Neural cell (in vitro differentiated cells): ENCODE results near the gene LAMB4. TPM values are rescaled to one million over a fixed set of nuclear protein-coding genes. Genes with fewer than 3 reads are reported as not detected.

Experiments
- H2AFZ ChIP-seq: fragments of 200-600, 300-800 bp; sonication (generic), shearing (Covaris generic); 2 replicates; pipeline ENCODE4 v1.6.0; 2014; ENCODE audit warnings: low read depth, mild to moderate bottlenecking, antibody characterized with exemption, low read length, moderate library complexity
- H3F3A ChIP-seq: fragments of 200-600 bp; shearing (Covaris generic); 2 replicates; pipeline ENCODE4 v1.6.1; 2016; ENCODE audit warnings: mild to moderate bottlenecking, moderate library complexity, mixed read lengths, antibody characterized with exemption, low read length; ENCODE audit not compliant: insufficient read depth, poor library complexity, severe bottlenecking
- H3K27ac ChIP-seq: fragments of 200-600, 300-800 bp; sonication (generic), shearing (Covaris generic); 2 replicates; pipeline ENCODE4 v1.5.1; 2014; ENCODE audit warnings: mild to moderate bottlenecking, low read length, moderate library complexity
- H3K27me3 ChIP-seq: fragments of 300-800, 200-600 bp; sonication (generic), shearing (Covaris generic); 2 replicates; pipeline ENCODE4 v1.6.0; 2014; ENCODE audit warnings: mild to moderate bottlenecking, low read depth, low read length, moderate library complexity; ENCODE audit not compliant: insufficient read depth
- H3K36me3 ChIP-seq: fragments of 300-800, 200-600 bp; sonication (generic), shearing (Covaris generic); 2 replicates; pipeline ENCODE4 v1.5.1; 2014; ENCODE audit warnings: mild to moderate bottlenecking, antibody characterized with exemption, low read length, moderate library complexity; ENCODE audit not compliant: insufficient read depth
- H3K4me2 ChIP-seq: fragments of 300-800, 200-600 bp; sonication (generic), shearing (Covaris generic); 2 replicates; pipeline ENCODE4 v1.6.0; 2014; ENCODE audit warnings: mild to moderate bottlenecking, low read length
- H3K4me3 ChIP-seq: fragments of 300-800, 200-600 bp; sonication (generic), shearing (Covaris generic); 2 replicates; pipeline ENCODE4 v1.5.1; 2014; ENCODE audit warnings: mild to moderate bottlenecking, low read length, moderate library complexity
- H3K79me2 ChIP-seq: fragments of 200-600 bp; shearing (Covaris generic); replicated peaks from 2 replicates; pipeline ENCODE4 v1.6.0; 2014; ENCODE audit warnings: mild to moderate bottlenecking, low read length, moderate library complexity; ENCODE audit not compliant: insufficient read depth
- H3K9ac ChIP-seq: fragments of 300-800, 200-600 bp; sonication (generic), shearing (Covaris generic); 2 replicates; pipeline ENCODE4 v1.6.1; 2016; ENCODE audit warnings: mild to moderate bottlenecking, low read length, mixed read lengths
- H3K9me2 ChIP-seq: fragments of 200-600 bp; shearing (Covaris generic); 2 replicates; pipeline ENCODE4 v1.6.1; 2016; ENCODE audit warnings: mild to moderate bottlenecking, low read length, mixed read lengths; ENCODE audit not compliant: insufficient read depth
- H3K9me3 ChIP-seq: fragments of 200-600, 300-800 bp; sonication (generic), shearing (Covaris generic); 2 replicates; pipeline ENCODE4 v1.6.1; 2016; ENCODE audit warnings: mild to moderate bottlenecking, mixed run types, low read length, moderate library complexity, mixed read lengths
- H4K20me1 ChIP-seq: fragments of 200-600 bp; shearing (Covaris generic); 2 replicates; pipeline ENCODE4 v1.6.1; 2016; ENCODE audit warnings: mild to moderate bottlenecking, mixed run types; ENCODE audit not compliant: insufficient read depth
- CTCF ChIP-seq: fragments of 450-650 bp; IDR thresholded peaks from 2 replicates; pipeline ENCODE4 v1.5.1; 2014; ENCODE audit warnings: antibody characterized with exemption, mild to moderate bottlenecking, moderate library complexity; ENCODE audit not compliant: poor library complexity, severe bottlenecking
- EP300 ChIP-seq: fragments of 450-650 bp; conservative IDR thresholded peaks from 2 replicates; pipeline ENCODE4 v1.6.1; 2014; ENCODE audit warnings: antibody characterized with exemption, mild to moderate bottlenecking, moderate library complexity; ENCODE audit not compliant: poor library complexity, severe bottlenecking
- EZH2 ChIP-seq: fragments of 200-600, 300-800 bp; shearing (Covaris generic), sonication (generic); IDR thresholded peaks from 2 replicates; pipeline ENCODE4 v1.6.1; 2014; ENCODE audit warnings: antibody characterized with exemption, low read length, borderline replicate concordance, mild to moderate bottlenecking; ENCODE audit not compliant: insufficient read depth, poor library complexity, severe bottlenecking
- MXI1 ChIP-seq: fragments of 450-650 bp; conservative IDR thresholded peaks from 2 replicates; pipeline ENCODE4 v1.6.1; 2014; ENCODE audit warnings: antibody characterized with exemption, mild to moderate bottlenecking; ENCODE audit not compliant: poor library complexity, severe bottlenecking
- POLR2AphosphoS5 ChIP-seq: IDR thresholded peaks from 2 replicates; pipeline ENCODE4 v1.6.1; 2012
- RAD21 ChIP-seq: fragments of 450-650 bp; conservative IDR thresholded peaks from 2 replicates; pipeline ENCODE4 v1.6.1; 2014; ENCODE audit warnings: antibody characterized with exemption, mild to moderate bottlenecking, moderate library complexity
- REST ChIP-seq: IDR thresholded peaks from 2 replicates; pipeline ENCODE4 v1.6.1; 2012; ENCODE audit warnings: borderline replicate concordance
- SMC3 ChIP-seq: fragments of 450-650 bp; conservative IDR thresholded peaks from 2 replicates; pipeline ENCODE4 v1.6.1; 2014; ENCODE audit warnings: antibody characterized with exemption, mild to moderate bottlenecking, moderate library complexity; ENCODE audit not compliant: poor library complexity
- TAF1 ChIP-seq: IDR thresholded peaks from 2 replicates; pipeline ENCODE4 v1.6.1; 2012; ENCODE audit warnings: low read depth
- polyA plus RNA-seq: library from polyadenylated mRNA; depleted of rRNA; stranded (reverse); fragments of >200 nt; gene quantifications from 2 replicates; pipeline ENCODE4 v1.2.3, GENCODE V29; 2014

LAMB4 gene
- polyA plus RNA-seq, 1 donor from 2014 or later, result 0.16 TPM

- Histone ChIP-seq H3K9me3 (no peaks in the 10 kb centered on the region), H3F3A (no peaks in the 10 kb centered on the region), H2AFZ (no peak overlapping the region), H3K4me2 (no peak overlapping the region), H3K27me3 (no peaks in the 10 kb centered on the region), H3K9ac (no peak overlapping the region), H3K79me2 (no peaks in the 10 kb centered on the region), H3K4me3 (no peak overlapping the region), H3K27ac (no peak overlapping the region), H3K36me3 (no peaks in the 10 kb centered on the region), H4K20me1 (no peaks in the 10 kb centered on the region), H3K9me2 (no peaks in the 10 kb centered on the region)
- no peak for TF ChIP-seq SMC3
- TF ChIP-seq EP300, result no peak
- no peak for TF ChIP-seq EZH2
- no peak for TF ChIP-seq RAD21
- no peak for TF ChIP-seq TAF1
- no peak for TF ChIP-seq MXI1
Observed at GRCh38 chr7:108137993-108138392, 7.8 kb upstream of the LAMB4 start.

GRCh38 chr7:108137040-108137439 lies 6.9 kb upstream of the LAMB4 start:
- no peak overlapping the region for H3K4me3 ChIP-seq
- no peaks in the 10 kb centered on the region for H3F3A ChIP-seq
- H3K9me2 ChIP-seq, result no peaks in the 10 kb centered on the region
- no peaks in the 10 kb centered on the region for H4K20me1 ChIP-seq
- H3K36me3 ChIP-seq, result no peaks in the 10 kb centered on the region
- no peak overlapping the region for H3K4me2 ChIP-seq
- H2AFZ ChIP-seq, result no peak overlapping the region
- no peaks in the 10 kb centered on the region for H3K79me2 ChIP-seq
- no peaks in the 10 kb centered on the region for H3K27me3 ChIP-seq
- no peaks in the 10 kb centered on the region for H3K9me3 ChIP-seq
- H3K9ac ChIP-seq, result no peak overlapping the region
- TF ChIP-seq RAD21 (no peak), EP300 (no peak), CTCF (no peak), MXI1 (no peak), TAF1 (no peak), SMC3 (no peak), REST (no peak), EZH2 (no peak), POLR2AphosphoS5 (no peak)
- H3K27ac ChIP-seq, result no peak overlapping the region
